ENCODE measurements around the gene GRB10. TPM values are rescaled to one million over a fixed set of nuclear protein-coding genes. Genes with fewer than 3 reads are reported as not detected.

Gene GRB10
- total RNA-seq, 1 experiment from 2014 or later, result 38.3 TPM

DNA sequence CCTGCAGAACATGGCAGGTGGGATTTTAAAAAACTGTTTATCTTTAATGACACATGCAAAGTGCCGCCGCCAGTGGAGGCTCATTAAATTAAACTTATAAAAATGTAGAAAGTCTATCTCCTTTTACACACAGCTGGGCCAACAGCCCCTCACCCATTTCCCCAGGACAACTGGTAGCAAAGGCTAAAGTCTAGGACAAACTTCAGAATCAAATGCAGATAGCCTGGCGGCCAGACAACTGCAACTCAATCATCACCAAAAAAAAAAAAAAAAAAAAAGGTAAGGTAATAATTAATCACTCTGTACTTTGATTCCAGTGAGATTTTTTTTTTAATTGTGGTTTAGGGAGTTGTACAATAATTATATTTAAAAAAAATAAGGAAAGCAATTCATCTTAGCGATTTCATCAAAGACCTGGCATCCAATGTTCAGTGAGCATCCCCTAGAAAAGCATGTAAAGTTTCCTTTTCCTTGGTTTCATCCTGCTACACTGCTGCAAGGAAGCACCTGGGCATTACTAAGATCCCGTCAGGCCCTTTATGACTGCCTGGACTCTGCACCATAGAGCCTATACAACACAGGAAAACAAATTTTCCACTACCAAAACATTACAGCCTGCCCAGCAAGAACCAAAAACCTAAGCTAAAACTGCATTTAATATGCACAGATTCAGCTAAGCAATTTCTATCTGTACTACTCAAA lies 98.5 kb downstream of the GRB10 start:
- ATAC-seq, result no peak
- H3K9me3 ChIP-seq (ENCODE audit: control insufficient read depth, insufficient read depth, low read depth, low read length), result no peaks in the 10 kb centered on the region
- BruUV-seq (replicated peaks), result no TSS peak
- no peaks in the 10 kb centered on the region for H3K27me3 ChIP-seq (ENCODE audit: control insufficient read depth, insufficient read depth, low read length)
- H3K36me3 ChIP-seq (ENCODE audit: control insufficient read depth, insufficient read depth, low read length), result no peaks in the 10 kb centered on the region
- in situ Hi-C loops (cut with HindIII; ENCODE audit: low pct_unique_long_range_greater_than_20kb, low sequenced_read_pairs) (no loop called here), intact Hi-C loops (cut with micrococcal nuclease; ENCODE audit: unreplicated experiment) (no loop called here)
- DNase-seq (ENCODE audit: low read depth, low spot score), result no peak
- no peaks in the 10 kb centered on the region for H3K4me1 ChIP-seq (ENCODE audit: control insufficient read depth, insufficient read depth, low read length)
- TF ChIP-seq CTCF (IDR thresholded peaks at IDR 0.05) (no peak), TCF7L2 (IDR thresholded peaks at IDR 0.05; ENCODE audit: low read depth, low read length) (no peak), SIN3A (IDR thresholded peaks at IDR 0.05; ENCODE audit: borderline replicate concordance, insufficient read depth, low read depth, low read length) (no peak), POLR2AphosphoS5 (IDR thresholded peaks at IDR 0.05; ENCODE audit: low read depth, low read length) (no peak)
- TF ChIP-seq, protein P1, sequence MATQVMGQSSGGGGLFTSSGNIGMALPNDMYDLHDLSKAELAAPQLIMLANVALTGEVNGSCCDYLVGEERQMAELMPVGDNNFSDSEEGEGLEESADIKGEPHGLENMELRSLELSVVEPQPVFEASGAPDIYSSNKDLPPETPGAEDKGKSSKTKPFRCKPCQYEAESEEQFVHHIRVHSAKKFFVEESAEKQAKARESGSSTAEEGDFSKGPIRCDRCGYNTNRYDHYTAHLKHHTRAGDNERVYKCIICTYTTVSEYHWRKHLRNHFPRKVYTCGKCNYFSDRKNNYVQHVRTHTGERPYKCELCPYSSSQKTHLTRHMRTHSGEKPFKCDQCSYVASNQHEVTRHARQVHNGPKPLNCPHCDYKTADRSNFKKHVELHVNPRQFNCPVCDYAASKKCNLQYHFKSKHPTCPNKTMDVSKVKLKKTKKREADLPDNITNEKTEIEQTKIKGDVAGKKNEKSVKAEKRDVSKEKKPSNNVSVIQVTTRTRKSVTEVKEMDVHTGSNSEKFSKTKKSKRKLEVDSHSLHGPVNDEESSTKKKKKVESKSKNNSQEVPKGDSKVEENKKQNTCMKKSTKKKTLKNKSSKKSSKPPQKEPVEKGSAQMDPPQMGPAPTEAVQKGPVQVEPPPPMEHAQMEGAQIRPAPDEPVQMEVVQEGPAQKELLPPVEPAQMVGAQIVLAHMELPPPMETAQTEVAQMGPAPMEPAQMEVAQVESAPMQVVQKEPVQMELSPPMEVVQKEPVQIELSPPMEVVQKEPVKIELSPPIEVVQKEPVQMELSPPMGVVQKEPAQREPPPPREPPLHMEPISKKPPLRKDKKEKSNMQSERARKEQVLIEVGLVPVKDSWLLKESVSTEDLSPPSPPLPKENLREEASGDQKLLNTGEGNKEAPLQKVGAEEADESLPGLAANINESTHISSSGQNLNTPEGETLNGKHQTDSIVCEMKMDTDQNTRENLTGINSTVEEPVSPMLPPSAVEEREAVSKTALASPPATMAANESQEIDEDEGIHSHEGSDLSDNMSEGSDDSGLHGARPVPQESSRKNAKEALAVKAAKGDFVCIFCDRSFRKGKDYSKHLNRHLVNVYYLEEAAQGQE (IDR thresholded peaks at IDR 0.05; ENCODE audit: insufficient read depth in 1 of 2, low read depth in 2 of 2, low read length in 1 of 2), result no peak
- H3K4me3 ChIP-seq (ENCODE audit: low read depth in 2 of 2, low read length in 2 of 2), result no peak overlapping the region
- H3K27ac ChIP-seq (ENCODE audit: low read length), result no peak overlapping the region
- POLR2A ChIA-PET, result interaction anchor here (0.7 kb wide), 1 partner anchor 54 kb away, joined by 6 read pairs; no protein-coding TSS in a partner anchor
- CTCF ChIA-PET, result no interaction called here

GRCh38 chr7:50682573-50682972 lies 100.1 kb downstream of the GRB10 start:
- Histone ChIP-seq H3K36me3 (ENCODE audit: control insufficient read depth, insufficient read depth, low read length) (no peaks in the 10 kb centered on the region), H3K27ac (ENCODE audit: low read length) (no peak overlapping the region), H3K27me3 (ENCODE audit: control insufficient read depth, insufficient read depth, low read length) (no peaks in the 10 kb centered on the region), H3K9me3 (ENCODE audit: control insufficient read depth, insufficient read depth, low read depth, low read length) (no peaks in the 10 kb centered on the region), H3K4me3 (ENCODE audit: low read depth in 2 of 2, low read length in 2 of 2) (no peak overlapping the region), H3K4me1 (ENCODE audit: control insufficient read depth, insufficient read depth, low read length) (no peaks in the 10 kb centered on the region)
- ATAC-seq, result no peak
- in situ Hi-C loops (cut with HindIII; ENCODE audit: low pct_unique_long_range_greater_than_20kb, low sequenced_read_pairs), result no loop called here
- CTCF ChIA-PET, result no interaction called here
- no TSS peak for BruUV-seq (replicated peaks)
- no peak for TF ChIP-seq POLR2AphosphoS5 (IDR thresholded peaks at IDR 0.05; ENCODE audit: low read depth, low read length)
- no peak for TF ChIP-seq TCF7L2 (IDR thresholded peaks at IDR 0.05; ENCODE audit: low read depth, low read length)
- TF ChIP-seq SIN3A (IDR thresholded peaks at IDR 0.05; ENCODE audit: borderline replicate concordance, insufficient read depth, low read depth, low read length), result no peak
- TF ChIP-seq, protein P1 (IDR thresholded peaks at IDR 0.05; ENCODE audit: insufficient read depth in 1 of 2, low read depth in 2 of 2, low read length in 1 of 2), result no peak
- intact Hi-C loops (cut with micrococcal nuclease; ENCODE audit: unreplicated experiment), result no loop called here
- POLR2A ChIA-PET, result no interaction called here
- DNase-seq (ENCODE audit: low read depth, low spot score), result no peak
